Measurements from ENCODE around the gene ZNF597.

The ZNF597 gene

DNA sequence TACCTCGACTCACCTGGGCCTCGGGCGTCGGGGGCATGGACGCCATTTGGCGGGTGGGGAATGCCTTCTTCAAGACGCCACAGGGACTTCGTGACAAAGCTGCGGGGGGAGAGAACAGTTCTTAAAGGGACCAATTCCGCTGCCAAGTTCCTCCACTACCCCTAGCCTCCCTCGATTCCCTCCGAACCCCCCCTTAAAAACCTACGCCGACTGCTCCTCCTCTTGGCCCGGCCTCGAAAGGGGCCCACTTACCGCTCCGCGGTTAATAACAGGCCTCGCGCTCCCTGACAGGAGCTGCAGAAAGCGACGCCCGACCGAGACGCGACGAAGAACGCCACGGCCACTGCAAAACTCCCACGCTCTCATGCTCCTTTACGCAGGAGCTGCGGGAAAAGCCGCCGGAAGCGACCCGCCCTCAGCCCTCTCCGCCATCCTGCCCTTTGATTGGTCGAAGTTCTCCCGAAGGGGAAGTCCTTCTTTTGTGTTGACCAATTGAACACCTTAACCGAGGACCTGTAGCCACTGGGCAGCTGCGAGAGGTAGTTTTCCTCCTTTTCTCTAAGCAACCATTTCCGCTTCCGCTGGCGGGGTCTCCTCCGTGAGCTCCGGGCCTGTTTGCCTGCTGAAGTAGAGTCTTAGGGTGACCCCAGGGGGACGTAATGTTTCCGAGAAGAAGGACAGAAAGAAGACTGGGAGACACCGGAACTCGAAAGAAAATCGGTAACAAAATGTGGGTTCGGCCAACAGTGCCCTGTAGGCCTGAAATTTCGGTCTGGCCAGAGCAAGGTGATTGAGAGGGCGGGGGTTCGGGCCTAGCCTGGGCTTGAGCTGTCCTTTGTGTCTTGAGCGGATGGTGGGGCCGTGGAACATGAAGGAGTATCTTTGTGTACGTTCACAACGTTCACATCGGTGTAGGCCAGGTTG is at the start of gene ZNF597, which contains the start of gene NAA60:
TSS of gene ZNF597 (minus strand) at position 397 of the 924 bp plus-strand sequence. CDS start at position 46, 351 bp downstream.
TSS of gene NAA60 (plus strand) at position 573 of the 924 bp plus-strand sequence. CDS start 32,548 bp downstream, outside the sequence.
- peak within 1 kb of the TSS; percentile 96 for H3K27ac Mint-ChIP-seq
- peak; percentile 84 for DNase-seq
- H3K36me3 Mint-ChIP-seq, result peaks cover 42% of the 10 kb centered on the region
- H3K4me3 Mint-ChIP-seq, result peak within 1 kb of the TSS; percentile 95
- H3K27me3 Mint-ChIP-seq, result no peaks in the 10 kb centered on the region
- peaks cover 27% of the 10 kb centered on the region for H3K9me3 Mint-ChIP-seq
- H3K4me1 Mint-ChIP-seq, result peaks cover 23% of the 10 kb centered on the region
- CTCF ChIA-PET, result interaction anchor here (1.0 to 1.4 kb wide), 2 partner anchors 14 to 30 kb away, joined by 3 to 6 read pairs; no protein-coding TSS in a partner anchor

GRCh38 chr16:3492356-3492755 is 49.1 kb upstream of the ZNF597 start:
- CTCF ChIA-PET, result no interaction called here
- H3K4me1 Mint-ChIP-seq, result no peaks in the 10 kb centered on the region
- no peak overlapping the region for H3K4me3 Mint-ChIP-seq
- no peaks in the 10 kb centered on the region for H3K9me3 Mint-ChIP-seq
- H3K36me3 Mint-ChIP-seq, result no peaks in the 10 kb centered on the region
- no peak overlapping the region for H3K27ac Mint-ChIP-seq
- DNase-seq, result no peak
- no peaks in the 10 kb centered on the region for H3K27me3 Mint-ChIP-seq

DNA sequence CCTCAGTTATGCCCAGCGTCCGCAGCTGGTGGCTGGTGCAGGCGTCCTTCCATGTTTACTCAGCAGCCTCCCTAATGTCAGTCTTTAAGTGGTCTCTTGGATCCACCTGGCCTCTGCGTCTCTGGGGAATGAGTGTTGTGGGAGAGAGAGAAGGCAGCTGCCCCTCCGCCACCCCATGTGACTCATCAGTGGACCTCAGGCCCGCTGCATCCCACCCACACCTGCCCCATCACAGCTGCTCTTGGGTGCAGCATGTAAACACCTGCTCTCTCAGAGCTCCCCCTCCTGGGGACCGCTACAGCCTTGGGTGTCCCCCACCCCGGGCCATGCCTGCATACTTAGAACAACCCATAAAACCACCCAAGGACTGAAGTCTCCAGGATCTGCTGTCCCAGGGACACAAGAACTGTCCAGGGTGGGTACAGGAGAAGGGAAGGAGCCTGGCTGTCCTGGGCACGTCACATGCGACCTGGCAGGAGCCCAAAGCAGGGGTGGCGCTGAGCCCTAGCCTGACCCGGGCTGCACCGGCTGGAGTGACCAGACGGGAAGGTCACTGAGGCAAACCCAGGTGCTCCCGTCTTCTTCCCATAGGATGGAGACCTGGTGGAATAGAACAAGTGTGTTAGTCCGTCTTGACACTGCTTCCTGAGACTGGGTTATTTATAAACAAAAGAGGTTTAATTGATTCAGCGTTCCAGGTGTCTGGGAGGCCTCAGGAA is 47.8 kb upstream of the ZNF597 start:
- Mint-ChIP-seq H3K4me1 (no peaks in the 10 kb centered on the region), H3K9me3 (no peaks in the 10 kb centered on the region), H3K36me3 (no peaks in the 10 kb centered on the region), H3K27ac (no peak overlapping the region), H3K27me3 (no peaks in the 10 kb centered on the region), H3K4me3 (no peak overlapping the region)
- CTCF ChIA-PET, result interaction anchor here (2.0 kb wide), 1 partner anchor 9 kb away, joined by 7 read pairs; no protein-coding TSS in a partner anchor
- DNase-seq, result peak; percentile 27

- H3K27me3 Mint-ChIP-seq, result no peaks in the 10 kb centered on the region
- no peaks in the 10 kb centered on the region for H3K4me1 Mint-ChIP-seq
- H3K27ac Mint-ChIP-seq, result no peak overlapping the region
- peaks cover 4% of the 10 kb centered on the region for H3K36me3 Mint-ChIP-seq
- no peaks in the 10 kb centered on the region for H3K9me3 Mint-ChIP-seq
- CTCF ChIA-PET, result interaction anchor here (2.0 kb wide), 1 partner anchor 11 kb away, joined by 7 read pairs; no protein-coding TSS in a partner anchor
- DNase-seq, result no peak
- no peak overlapping the region for H3K4me3 Mint-ChIP-seq
Measured at GRCh38 chr16:3488801-3489200, 45.5 kb upstream of the ZNF597 start.

GRCh38 chr16:3487521-3488410 is 44.5 kb upstream of the ZNF597 start:
- Mint-ChIP-seq H3K27me3 (no peaks in the 10 kb centered on the region), H3K27ac (no peak overlapping the region)
- CTCF ChIA-PET, result no interaction called here

GRCh38 chr16:3486506-3487215 is 43.4 kb upstream of the ZNF597 start:
- H3K4me3 Mint-ChIP-seq, result no peak overlapping the region
- H3K27me3 Mint-ChIP-seq, result no peaks in the 10 kb centered on the region
- CTCF ChIA-PET, result interaction anchor here (1.8 kb wide), 1 partner anchor 14 kb away, joined by 5 read pairs; the partner anchor contains the start of gene CLUAP1
- H3K36me3 Mint-ChIP-seq, result peaks cover 20% of the 10 kb centered on the region
- no peak for DNase-seq
- H3K9me3 Mint-ChIP-seq, result no peaks in the 10 kb centered on the region
- H3K27ac Mint-ChIP-seq, result no peak overlapping the region
- no peaks in the 10 kb centered on the region for H3K4me1 Mint-ChIP-seq

More at GRCh38 chr16:3487521-3488410, 44.5 kb upstream of the ZNF597 start:
- Mint-ChIP-seq H3K4me1 (no peaks in the 10 kb centered on the region), H3K36me3 (peaks cover 11% of the 10 kb centered on the region), H3K4me3 (no peak overlapping the region), H3K9me3 (no peaks in the 10 kb centered on the region)
- no peak for DNase-seq

- Mint-ChIP-seq H3K36me3 (peaks cover 25% of the 10 kb centered on the region), H3K4me3 (no peak overlapping the region), H3K27me3 (no peaks in the 10 kb centered on the region), H3K4me1 (no peaks in the 10 kb centered on the region), H3K27ac (no peak overlapping the region), H3K9me3 (no peaks in the 10 kb centered on the region)
- no peak for DNase-seq
- CTCF ChIA-PET, result interaction anchor here (1.8 kb wide), 1 partner anchor 15 kb away, joined by 5 read pairs; the partner anchor contains the start of gene CLUAP1
Measured at GRCh38 chr16:3485821-3486505, 42.7 kb upstream of the ZNF597 start.

GRCh38 chr16:3485097-3485745 is 41.9 kb upstream of the ZNF597 start:
- CTCF ChIA-PET, result interaction anchor here (1.8 kb wide), 1 partner anchor 15 kb away, joined by 5 read pairs; the partner anchor contains the start of gene CLUAP1
- Mint-ChIP-seq H3K36me3 (peaks cover 27% of the 10 kb centered on the region), H3K4me1 (no peaks in the 10 kb centered on the region), H3K9me3 (no peaks in the 10 kb centered on the region), H3K27ac (no peak overlapping the region), H3K4me3 (no peak overlapping the region), H3K27me3 (no peaks in the 10 kb centered on the region)
- DNase-seq, result no peak

DNA sequence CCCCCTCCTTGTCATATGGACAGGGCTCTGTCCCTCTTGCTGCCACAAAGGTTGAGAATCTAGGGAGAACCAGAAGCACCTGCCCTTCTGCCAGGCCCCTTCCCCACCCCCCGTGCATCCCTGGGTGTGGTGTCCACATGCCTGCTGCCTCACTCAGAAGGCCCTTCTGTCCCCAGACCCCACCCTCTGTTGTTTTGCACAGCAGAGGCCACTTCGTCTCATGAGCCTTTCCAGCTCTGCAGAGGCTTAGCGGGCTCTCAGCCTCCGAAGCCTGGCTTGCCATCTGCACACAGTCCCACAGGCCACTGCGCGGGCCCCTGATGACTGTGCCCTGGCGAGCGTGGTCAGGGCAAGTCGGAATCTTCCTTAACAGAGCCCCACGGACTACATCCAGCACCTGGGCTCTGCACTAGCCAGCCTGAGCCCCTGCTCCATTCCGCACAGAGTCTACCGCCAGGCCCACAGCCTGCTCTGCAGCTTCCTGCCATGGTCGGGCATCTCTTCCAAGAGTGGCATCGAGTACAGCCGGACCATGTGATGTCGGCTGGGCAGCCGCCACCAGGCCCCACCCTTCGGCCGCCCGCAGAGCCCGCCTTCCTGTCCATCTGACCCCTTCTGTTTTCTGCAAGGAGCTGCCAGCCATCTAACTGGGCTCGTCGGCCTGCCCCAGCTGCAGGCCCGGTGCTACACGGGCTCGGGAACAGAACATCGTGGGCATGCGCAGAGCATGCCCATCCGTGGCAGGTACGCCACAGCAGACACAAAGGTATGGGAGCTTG is 41.2 kb upstream of the ZNF597 start:
- H3K9me3 Mint-ChIP-seq, result no peaks in the 10 kb centered on the region
- no peak overlapping the region for H3K27ac Mint-ChIP-seq
- no peak overlapping the region for H3K4me3 Mint-ChIP-seq
- peaks cover 30% of the 10 kb centered on the region for H3K36me3 Mint-ChIP-seq
- H3K27me3 Mint-ChIP-seq, result no peaks in the 10 kb centered on the region
- H3K4me1 Mint-ChIP-seq, result no peaks in the 10 kb centered on the region
- CTCF ChIA-PET, result no interaction called here
- DNase-seq, result no peak

- CTCF ChIA-PET, result no interaction called here
- Mint-ChIP-seq H3K4me1 (no peaks in the 10 kb centered on the region), H3K27ac (peak overlapping the region; percentile 15), H3K4me3 (no peak overlapping the region), H3K27me3 (no peaks in the 10 kb centered on the region), H3K9me3 (no peaks in the 10 kb centered on the region), H3K36me3 (peaks cover 38% of the 10 kb centered on the region)
- no peak for DNase-seq
Measured at GRCh38 chr16:3482659-3483241, 39.4 kb upstream of the ZNF597 start.
